Mucosa of stomach (tissue), 1 donor: ENCODE data around the gene PHKG2.

Source experiments
- H3K27me3 ChIP-seq: one replicate; pipeline ENCODE4 v1.7.0; 2013; ENCODE audit warnings: mild to moderate bottlenecking, low read length; ENCODE audit not compliant: control insufficient read depth, insufficient read depth
- H3K36me3 ChIP-seq: one replicate; pipeline ENCODE4 v1.7.0; 2013; ENCODE audit warnings: low read length; ENCODE audit not compliant: control insufficient read depth, insufficient read depth
- H3K4me1 ChIP-seq: one replicate; pipeline ENCODE4 v1.7.0; 2013; ENCODE audit warnings: mild to moderate bottlenecking, low read length; ENCODE audit not compliant: control insufficient read depth, insufficient read depth
- H3K4me3 ChIP-seq: one replicate; pipeline ENCODE4 v1.7.0; 2013; ENCODE audit warnings: low read length
- H3K9ac ChIP-seq: one replicate; pipeline ENCODE4 v1.7.0; 2013; ENCODE audit warnings: mild to moderate bottlenecking, low read length, moderate library complexity
- H3K9me3 ChIP-seq: one replicate; pipeline ENCODE4 v1.7.0; 2013; ENCODE audit warnings: mild to moderate bottlenecking, low read length, moderate library complexity; ENCODE audit not compliant: control insufficient read depth
- donor health status: Pancreatic carcinoma.

PHKG2 gene

DNA sequence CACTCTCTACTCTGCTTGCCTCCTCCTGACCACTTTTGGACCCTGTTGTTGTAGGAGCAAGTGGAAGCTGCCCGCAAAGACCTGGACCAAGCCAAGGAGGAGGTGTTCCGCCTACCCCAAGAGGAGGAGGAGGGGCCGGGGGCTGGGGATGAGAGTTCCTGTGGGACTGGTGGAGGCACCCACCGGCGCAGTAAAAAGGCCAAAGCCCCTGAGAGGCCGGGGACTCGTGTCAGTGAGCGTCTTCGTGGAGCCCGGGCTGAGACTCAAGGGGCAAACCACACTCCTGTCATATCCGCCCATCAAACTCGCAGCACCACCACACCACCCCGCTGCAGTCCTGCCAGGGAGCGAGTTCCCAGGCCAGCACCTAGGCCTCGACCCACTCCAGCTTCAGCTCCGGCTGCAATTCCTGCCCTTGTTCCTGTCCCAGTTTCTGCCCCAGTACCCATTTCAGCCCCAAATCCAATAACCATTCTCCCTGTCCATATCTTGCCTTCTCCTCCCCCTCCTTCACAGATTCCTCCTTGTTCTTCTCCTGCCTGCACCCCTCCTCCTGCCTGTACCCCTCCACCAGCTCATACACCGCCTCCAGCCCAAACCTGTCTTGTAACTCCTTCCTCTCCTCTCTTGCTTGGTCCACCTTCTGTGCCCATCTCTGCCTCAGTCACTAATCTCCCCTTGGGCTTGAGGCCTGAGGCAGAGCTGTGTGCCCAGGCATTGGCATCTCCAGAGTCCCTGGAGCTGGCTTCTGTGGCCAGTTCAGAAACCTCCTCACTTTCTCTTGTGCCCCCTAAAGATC is 11.0 kb upstream of the PHKG2 start:
- H3K4me3 ChIP-seq, result no peak overlapping the region
- H3K4me1 ChIP-seq, result peaks cover 30% of the 10 kb centered on the region
- H3K9me3 ChIP-seq, result no peaks in the 10 kb centered on the region
- H3K27me3 ChIP-seq, result no peaks in the 10 kb centered on the region
- H3K9ac ChIP-seq, result no peak overlapping the region
- peaks cover 36% of the 10 kb centered on the region for H3K36me3 ChIP-seq

DNA sequence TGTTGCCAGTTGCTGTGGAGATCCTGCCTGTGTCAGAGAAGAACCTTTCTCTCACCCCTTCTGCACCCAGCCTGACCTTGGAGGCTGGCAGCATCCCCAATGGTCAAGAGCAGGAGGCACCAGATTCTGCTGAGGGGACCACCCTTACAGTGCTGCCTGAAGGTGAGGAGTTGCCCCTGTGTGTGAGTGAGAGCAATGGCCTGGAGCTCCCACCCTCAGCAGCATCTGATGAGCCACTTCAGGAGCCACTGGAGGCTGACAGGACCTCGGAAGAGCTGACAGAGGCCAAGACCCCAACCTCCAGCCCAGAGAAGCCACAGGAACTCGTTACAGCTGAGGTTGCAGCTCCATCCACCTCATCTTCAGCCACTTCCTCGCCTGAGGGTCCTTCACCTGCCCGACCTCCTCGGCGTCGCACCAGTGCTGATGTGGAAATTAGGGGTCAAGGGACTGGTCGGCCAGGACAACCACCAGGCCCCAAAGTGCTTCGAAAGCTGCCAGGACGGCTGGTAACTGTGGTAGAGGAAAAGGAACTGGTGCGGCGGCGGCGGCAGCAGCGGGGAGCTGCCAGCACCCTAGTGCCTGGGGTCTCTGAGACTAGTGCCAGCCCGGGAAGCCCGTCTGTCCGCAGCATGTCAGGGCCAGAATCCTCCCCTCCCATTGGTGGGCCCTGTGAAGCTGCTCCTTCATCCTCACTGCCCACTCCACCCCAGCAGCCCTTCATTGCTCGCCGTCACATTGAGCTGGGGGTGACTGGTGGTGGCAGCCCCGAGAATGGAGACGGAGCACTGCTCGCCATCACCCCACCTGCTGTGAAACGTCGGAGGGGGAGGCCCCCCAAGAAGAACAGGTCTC is 10.2 kb upstream of the PHKG2 start:
- no peak overlapping the region for H3K4me3 ChIP-seq
- no peaks in the 10 kb centered on the region for H3K27me3 ChIP-seq
- H3K36me3 ChIP-seq, result peaks cover 35% of the 10 kb centered on the region

DNA sequence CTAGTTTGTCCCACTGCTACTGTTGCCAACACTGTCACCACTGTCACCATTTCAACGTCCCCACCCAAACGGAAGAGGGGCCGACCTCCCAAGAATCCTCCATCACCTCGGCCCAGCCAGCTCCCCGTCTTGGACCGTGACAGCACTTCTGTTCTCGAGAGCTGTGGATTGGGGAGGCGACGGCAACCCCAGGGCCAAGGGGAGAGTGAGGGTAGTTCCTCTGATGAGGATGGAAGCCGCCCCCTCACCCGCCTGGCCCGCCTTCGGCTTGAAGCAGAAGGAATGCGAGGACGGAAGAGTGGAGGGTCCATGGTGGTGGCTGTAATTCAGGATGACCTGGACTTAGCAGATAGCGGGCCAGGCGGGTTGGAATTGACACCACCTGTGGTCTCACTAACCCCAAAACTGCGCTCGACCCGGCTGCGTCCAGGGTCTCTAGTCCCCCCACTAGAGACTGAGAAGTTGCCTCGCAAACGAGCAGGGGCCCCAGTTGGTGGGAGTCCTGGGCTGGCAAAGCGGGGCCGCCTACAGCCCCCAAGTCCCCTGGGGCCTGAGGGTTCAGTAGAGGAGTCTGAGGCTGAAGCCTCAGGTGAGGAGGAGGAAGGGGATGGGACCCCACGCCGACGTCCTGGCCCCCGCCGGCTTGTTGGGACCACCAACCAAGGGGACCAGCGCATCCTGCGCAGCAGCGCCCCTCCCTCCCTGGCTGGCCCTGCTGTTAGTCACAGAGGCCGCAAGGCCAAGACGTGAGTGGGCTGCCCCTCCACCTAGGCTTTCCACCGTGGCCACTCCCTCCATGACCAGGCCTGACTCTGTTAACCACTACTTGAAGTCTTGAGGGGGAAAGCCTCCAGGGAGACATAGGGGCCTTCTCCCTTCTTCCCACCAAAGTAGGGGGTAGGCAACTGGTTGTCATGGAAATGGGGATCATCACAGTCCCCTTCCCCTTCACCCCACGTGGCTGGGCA is 9.0 kb upstream of the PHKG2 start:
- Histone ChIP-seq H3K9me3 (no peaks in the 10 kb centered on the region), H3K4me3 (no peak overlapping the region), H3K4me1 (peaks cover 33% of the 10 kb centered on the region), H3K9ac (peak overlapping the region; percentile 45), H3K27me3 (no peaks in the 10 kb centered on the region), H3K36me3 (peaks cover 30% of the 10 kb centered on the region)

More for the DNA sequence above, 10.2 kb upstream of the PHKG2 start:
- Histone ChIP-seq H3K9me3 (no peaks in the 10 kb centered on the region), H3K4me1 (peaks cover 33% of the 10 kb centered on the region), H3K9ac (no peak overlapping the region)

DNA sequence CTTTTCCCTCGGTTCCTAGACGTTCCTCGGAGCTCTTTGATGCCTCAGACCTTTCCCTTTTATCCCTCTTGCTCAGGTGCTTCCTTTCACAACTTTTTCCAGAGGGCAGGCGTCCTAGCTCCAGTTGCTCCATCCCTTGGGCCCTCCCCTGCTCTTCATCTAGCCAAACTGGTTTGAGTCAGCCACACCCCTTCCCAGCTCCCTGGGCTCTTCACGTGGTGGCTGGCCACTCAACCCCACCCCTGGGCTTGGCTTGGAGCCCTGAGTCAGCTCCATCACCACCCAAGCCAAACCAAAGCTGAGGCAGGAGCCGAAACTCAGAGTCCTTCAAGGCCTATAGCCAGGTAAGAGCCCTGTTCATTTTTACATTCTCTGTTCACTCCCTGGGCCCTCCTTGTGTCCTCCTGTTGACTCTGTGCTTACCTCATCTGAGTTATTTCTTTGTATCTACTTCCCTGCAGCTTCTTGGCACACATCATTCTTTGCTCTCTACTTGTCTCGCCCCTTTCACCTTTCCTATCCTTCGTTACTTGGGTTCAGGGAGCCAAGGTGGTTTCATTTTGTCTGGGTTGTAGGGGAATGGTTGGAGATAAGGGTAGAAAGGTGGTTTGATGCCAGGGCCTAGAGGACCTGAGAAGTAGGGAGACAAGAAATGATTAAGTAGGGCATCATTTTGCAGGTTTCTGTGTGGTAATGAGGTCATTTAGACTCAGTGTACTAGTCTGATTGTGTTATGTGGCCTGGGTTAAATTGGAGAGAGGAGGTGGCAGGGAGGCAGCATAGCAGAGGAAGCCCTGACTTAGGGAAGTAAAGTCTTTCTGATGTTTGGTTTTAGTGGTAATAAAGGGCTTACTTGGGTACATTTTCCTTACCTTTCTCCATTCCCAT is 7.6 kb upstream of the PHKG2 start:
- H3K9ac ChIP-seq, result peak overlapping the region; percentile 68
- no peaks in the 10 kb centered on the region for H3K9me3 ChIP-seq
- H3K4me3 ChIP-seq, result peak overlapping the region; percentile 4
- H3K36me3 ChIP-seq, result peaks cover 27% of the 10 kb centered on the region
- peaks cover 33% of the 10 kb centered on the region for H3K4me1 ChIP-seq
- H3K27me3 ChIP-seq, result no peaks in the 10 kb centered on the region

DNA sequence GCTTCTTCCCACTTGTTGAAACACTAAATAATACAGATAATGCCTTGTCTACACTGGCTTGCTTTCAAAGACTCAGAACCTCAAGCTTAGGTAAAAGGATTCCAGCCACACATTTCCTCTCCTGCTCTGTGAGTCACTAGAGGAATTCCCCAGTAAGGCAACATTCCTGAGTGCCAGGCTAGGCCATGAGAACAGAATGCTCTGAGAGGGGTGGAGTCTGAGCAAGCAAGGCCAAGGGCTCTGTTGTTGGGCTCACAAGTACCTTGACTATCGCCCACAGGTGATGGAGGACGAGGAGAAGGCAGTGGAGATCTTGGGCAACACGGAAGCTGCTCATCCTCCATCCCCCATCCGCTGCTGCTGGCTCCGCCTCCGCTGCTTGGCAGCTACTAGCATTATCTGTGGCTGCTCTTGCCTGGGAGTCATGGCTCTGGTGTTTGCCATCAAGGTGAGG is 6.7 kb upstream of the PHKG2 start:
- H3K9ac ChIP-seq, result peak overlapping the region; percentile 68
- H3K36me3 ChIP-seq, result peaks cover 22% of the 10 kb centered on the region
- H3K27me3 ChIP-seq, result no peaks in the 10 kb centered on the region
- peak overlapping the region; percentile 11 for H3K4me3 ChIP-seq
- H3K4me1 ChIP-seq, result peaks cover 33% of the 10 kb centered on the region
- no peaks in the 10 kb centered on the region for H3K9me3 ChIP-seq

DNA sequence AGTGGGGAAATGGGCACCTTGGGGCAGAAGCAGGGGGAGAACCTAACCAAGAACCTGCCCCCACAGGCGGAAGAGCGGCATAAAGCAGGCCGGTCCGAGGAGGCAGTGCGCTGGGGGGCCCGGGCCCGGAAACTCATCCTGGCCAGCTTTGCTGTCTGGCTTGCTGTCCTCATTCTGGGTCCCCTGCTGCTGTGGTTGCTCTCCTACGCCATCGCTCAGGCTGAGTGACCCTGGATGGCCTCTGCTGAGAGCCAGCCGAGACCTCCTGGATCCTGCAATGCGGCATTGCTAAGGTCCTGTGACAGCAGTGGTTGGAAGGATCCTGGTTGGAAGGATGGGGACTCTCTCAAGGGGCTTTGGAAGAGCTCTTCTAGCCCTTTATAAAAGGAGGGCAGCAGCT is 4.5 kb upstream of the PHKG2 start:
- no peaks in the 10 kb centered on the region for H3K9me3 ChIP-seq
- peaks cover 42% of the 10 kb centered on the region for H3K4me1 ChIP-seq
- H3K4me3 ChIP-seq, result no peak overlapping the region
- peaks cover 5% of the 10 kb centered on the region for H3K36me3 ChIP-seq
- no peak overlapping the region for H3K9ac ChIP-seq
- H3K27me3 ChIP-seq, result no peaks in the 10 kb centered on the region

DNA sequence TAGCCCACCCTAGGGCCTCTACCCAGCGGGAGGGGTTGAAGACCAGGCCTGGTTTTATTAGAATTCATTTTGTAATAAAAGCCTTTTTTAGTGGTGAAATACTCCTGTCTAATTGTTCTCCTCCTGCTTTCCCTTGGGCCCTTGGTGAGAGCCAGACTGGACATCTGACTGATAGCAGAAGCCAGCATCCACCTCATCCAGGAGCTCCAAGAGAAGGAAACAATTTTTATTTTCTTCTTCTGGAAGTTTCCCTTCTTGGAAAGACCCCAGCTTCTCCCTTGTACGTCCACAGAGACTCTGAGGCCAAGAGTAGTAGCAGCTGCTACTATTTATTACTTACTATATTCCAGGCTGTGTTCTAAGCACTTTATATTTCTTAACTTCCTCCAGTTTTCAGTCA is 4.0 kb upstream of the PHKG2 start:
- Histone ChIP-seq H3K4me1 (peaks cover 42% of the 10 kb centered on the region), H3K36me3 (peaks cover under 1% of the 10 kb centered on the region), H3K9ac (no peak overlapping the region), H3K4me3 (no peak overlapping the region), H3K9me3 (no peaks in the 10 kb centered on the region), H3K27me3 (no peaks in the 10 kb centered on the region)

DNA sequence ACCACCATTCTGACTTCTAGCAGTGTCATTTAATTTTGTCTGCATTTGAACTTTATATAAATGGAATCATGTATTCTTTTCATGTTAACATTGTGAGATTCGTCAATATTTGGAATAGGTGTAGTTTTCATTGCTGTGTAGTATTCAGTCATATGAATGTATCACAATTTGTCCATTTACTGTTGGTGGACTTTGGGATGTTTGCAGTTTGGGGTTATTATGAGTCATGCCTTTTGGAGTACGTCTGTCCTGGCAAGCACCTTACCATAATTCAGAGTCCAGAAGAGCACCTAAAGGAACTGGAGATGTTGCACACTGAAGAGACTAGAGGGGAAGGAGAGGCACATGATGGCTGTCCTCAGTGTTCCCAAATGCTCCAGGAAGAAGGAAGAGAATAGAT is 3.1 kb upstream of the PHKG2 start:
- Histone ChIP-seq H3K4me1 (peaks cover 34% of the 10 kb centered on the region), H3K9me3 (no peaks in the 10 kb centered on the region)

DNA sequence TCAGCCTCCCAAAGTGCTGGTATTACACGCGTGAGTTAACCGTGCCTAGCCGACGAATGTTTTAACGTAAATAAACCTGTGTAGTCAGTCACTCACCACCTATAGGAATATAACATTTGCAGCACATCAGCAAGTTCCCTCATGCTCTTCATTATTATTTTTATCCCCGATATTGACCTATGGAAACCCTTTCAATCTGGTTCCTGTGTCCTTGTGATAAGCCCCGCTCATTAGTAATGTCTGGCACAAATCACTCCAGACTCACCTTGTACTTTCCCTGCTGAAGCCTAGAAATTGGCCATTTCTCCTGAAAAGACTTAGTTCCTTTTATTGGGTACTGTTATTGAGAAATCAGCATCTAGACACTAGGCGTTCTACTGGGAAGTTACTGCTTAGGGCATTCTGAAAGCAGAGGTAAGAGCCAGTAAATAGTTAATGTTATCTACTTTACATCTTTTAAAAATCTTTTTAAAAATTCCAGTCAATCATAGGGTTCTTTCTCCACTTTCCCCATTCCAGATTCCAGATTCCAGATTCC is 1.5 kb upstream of the PHKG2 start:
- Histone ChIP-seq H3K9me3 (no peaks in the 10 kb centered on the region), H3K36me3 (no peaks in the 10 kb centered on the region), H3K4me1 (peaks cover 17% of the 10 kb centered on the region), H3K4me3 (no peak overlapping the region), H3K27me3 (no peaks in the 10 kb centered on the region), H3K9ac (no peak overlapping the region)

More for the DNA sequence above, 3.1 kb upstream of the PHKG2 start:
- Histone ChIP-seq H3K27me3 (no peaks in the 10 kb centered on the region), H3K4me3 (no peak overlapping the region), H3K9ac (no peak overlapping the region), H3K36me3 (no peaks in the 10 kb centered on the region)

DNA sequence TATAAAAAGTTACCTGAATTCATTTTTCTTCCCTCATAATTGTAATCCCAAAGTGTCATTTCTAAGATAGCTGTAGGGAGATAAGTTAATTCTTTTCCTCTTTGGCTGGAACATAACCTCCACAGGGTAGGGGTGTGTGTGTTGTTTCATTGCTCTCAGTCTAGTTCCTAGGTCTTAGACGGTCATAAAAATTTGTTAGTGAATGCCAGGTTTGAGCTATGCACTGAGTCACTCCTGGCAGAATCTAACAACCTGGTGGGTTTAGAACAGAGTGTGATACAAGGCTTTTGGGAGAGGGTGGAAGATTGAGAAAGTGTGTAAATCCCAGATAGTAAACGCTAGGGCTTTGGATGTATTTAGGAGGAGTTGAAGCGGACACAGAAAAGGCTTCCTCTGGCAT is 894 bp upstream of the PHKG2 start:
- Histone ChIP-seq H3K4me3 (peak overlapping the region; percentile 74), H3K9ac (peak overlapping the region; percentile 78), H3K4me1 (peaks cover 11% of the 10 kb centered on the region), H3K36me3 (no peaks in the 10 kb centered on the region), H3K27me3 (no peaks in the 10 kb centered on the region), H3K9me3 (no peaks in the 10 kb centered on the region)
